Motor neuron (in vitro differentiated cells): Measurements from ENCODE around the gene PAK1. TPM values are rescaled to one million over a fixed set of nuclear protein-coding genes. Genes with fewer than 3 reads are reported as not detected.

Experiments used
- ATAC-seq, 8 experiments: fragments of 200-7000 bp; cut with Tn5 transposase; replicated peaks in 6 of 8; 2 replicates each; pipeline ENCODE4 v1.8.0; 2021; ENCODE audit warnings: mild to moderate bottlenecking in 8 of 8, moderate library complexity in 8 of 8
- H3K27ac ChIP-seq, 2 donors: fragments of 250-450 bp; sonication (Bioruptor Pico); 2 replicates each; pipeline ENCODE4 v1.9.0; 2021; ENCODE audit warnings: antibody characterized with exemption in 2 of 2, mild to moderate bottlenecking in 2 of 2, moderate library complexity in 1 of 2
- H3K4me1 ChIP-seq, 2 donors: fragments of 250-450 bp; sonication (Bioruptor Pico); replicated peaks in 1 of 2; 2 replicates each; pipeline ENCODE4 v1.6.1; 2021; ENCODE audit warnings: antibody characterized with exemption in 2 of 2, mild to moderate bottlenecking in 2 of 2, moderate library complexity in 1 of 2
- H3K4me3 ChIP-seq, 5 donors: fragments of 250-450 bp; sonication (Bioruptor Pico); 2 replicates each; pipeline ENCODE4 v1.9.0; 2021; ENCODE audit warnings: antibody characterized with exemption in 5 of 5, mild to moderate bottlenecking in 5 of 5, moderate library complexity in 4 of 5
- WGBS, 10 experiments: fragments of 450-650 bp; shearing (Covaris generic); methylation state at CpG; one replicate each; pipeline ENCODE4 v1.0.0; 2022; 5-methylcytosine and 5-hydroxymethylcytosine counted together
- in situ Hi-C, 9 experiments: fragments of 400-800 bp; cut with MboI; loops; one replicate each; pipeline ENCODE4 v1.15.0; 2021; ENCODE audit warnings: low sequenced_read_pairs in 9 of 9, low pct_unique_long_range_greater_than_20kb in 2 of 9; ENCODE audit not compliant: unreplicated experiment in 9 of 9
- total RNA-seq, 8 experiments: library from RNA; unstranded; fragments of 300-600 nt; gene quantifications; 2 replicates each; pipeline versions ENCODE4 v1.2.3 to v1.2.4, GENCODE V29; 2022

Gene PAK1
- 100 to 1,000 TPM in 2 of 8 experiments, 10 to 100 TPM in 6; 36.6 to 108 (median 48.7) TPM for total RNA-seq

DNA sequence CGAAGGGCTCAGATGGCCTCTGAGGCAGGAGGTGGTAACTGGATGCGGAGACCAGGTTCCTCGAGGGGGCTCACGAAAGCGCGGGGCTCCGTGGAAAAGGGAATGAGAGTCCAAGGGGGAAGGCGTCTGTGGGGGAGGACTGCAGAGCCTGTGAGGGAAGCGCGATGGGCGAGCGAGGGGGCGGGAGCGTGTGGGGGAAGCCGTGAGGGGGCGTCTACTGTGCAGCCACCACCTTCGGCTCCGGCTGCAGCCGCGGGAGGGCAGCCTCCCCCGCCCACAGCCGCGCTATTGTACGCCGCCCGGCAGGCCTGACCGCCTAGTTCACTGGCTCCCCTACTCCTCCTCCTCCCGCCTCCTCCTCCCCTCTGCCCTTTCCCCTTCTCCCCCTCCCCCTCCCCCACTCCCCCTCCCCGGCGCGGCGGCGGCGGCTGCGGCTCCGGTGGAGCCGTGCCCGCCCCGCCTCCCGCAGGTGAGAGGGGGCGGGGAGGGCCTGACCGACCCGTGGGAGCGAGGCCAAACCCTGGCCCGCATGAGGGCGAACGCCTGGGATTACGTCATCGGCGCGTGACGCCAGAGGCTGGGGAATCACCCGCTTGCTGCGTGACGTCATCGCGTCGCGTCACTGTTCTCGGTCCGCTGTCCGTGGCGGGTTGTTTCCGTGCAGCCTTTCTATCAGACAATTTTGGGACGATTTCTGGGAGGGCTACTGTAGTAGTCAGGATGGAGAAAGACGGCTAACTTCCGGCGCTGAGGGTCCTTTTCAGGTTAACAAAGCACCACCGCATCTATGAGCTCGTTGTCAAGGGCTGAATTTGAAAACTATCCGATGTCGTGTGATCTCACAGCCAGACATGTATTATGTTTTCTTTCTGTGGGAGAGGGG, at the start of gene PAK1:
Gene PAK1 (minus strand): TSS at position 294 of the 883 bp plus-strand sequence. CDS start 81,574 bp downstream, outside the sequence.
- 0 to 100% (median 38%) methylated on average over 1 to 7 of the region's 72 CpGs; no CpG with 5 or more reads in 2 of the 10 experiments for WGBS, 10 experiments
- in situ Hi-C loops, result no loop called here
- Histone ChIP-seq H3K4me1 (peaks cover 20 to 31% of the 10 kb centered on the region in 2 donors), H3K27ac (peak within 1 kb of the TSS; percentile 80 to 89), H3K4me3 (peak within 1 kb of the TSS; percentile 56 to 94 (median 82))
- ATAC-seq, result peak; percentile 86 to 93 (median 92)

DNA sequence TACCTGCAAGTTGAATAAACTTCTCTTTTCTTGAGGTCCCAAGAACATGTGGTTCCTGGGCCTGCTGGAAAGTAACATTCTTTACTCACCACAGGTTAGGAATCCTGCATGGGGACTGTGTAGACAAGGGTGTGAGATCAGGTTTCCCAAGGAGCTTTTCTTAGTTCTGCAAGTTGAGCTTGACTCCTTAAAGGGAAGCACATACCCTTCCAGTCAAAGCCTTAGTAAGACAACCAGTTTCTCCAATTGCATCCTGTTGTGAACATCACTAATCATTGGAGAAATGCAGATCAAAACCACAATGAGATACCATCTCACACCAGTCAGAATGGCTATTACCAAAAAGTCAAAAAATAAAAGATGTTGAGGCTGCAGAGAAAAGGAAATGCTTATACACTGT, 48.3 kb upstream of the PAK1 start:
- no peak overlapping the region for H3K27ac ChIP-seq
- no peak overlapping the region for H3K4me3 ChIP-seq
- peak in 1 of 8 experiments; percentile 71 for ATAC-seq
- in situ Hi-C loops, result no loop called here
- peaks cover 0 to 10% of the 10 kb centered on the region in 2 donors for H3K4me1 ChIP-seq

DNA sequence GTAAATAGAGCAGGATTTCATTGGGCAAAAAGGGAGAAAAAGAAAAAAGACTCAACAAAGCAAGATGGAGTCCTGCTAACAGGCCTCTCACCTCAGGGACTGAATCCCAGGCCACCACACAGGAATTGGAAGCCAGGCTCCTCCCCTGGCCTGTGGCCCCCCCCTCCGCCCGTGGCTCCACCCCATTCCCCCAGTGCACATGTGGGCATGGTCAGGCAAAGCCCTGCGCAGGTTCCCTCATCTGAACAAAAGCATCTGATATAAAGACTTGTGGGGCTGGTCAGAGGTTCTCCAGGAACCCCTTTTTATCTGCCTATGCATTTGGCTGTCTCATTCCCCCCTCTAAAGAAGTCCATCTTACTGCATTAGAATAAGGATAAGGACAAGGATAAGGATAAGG, 46.0 kb upstream of the PAK1 start:
- H3K4me1 ChIP-seq, result no peaks in the 10 kb centered on the region
- 100% methylated on average over 1 of the region's 3 CpGs; no CpG with 5 or more reads in 9 of the 10 experiments for WGBS, 10 experiments
- no peak for ATAC-seq
- in situ Hi-C loops, result no loop called here
- no peak overlapping the region for H3K4me3 ChIP-seq
- H3K27ac ChIP-seq, result no peak overlapping the region

GRCh38 chr11:77518471-77518870, 44.6 kb upstream of the PAK1 start:
- Histone ChIP-seq H3K27ac (no peak overlapping the region), H3K4me1 (no peaks in the 10 kb centered on the region), H3K4me3 (no peak overlapping the region)
- in situ Hi-C loops, result no loop called here
- WGBS, 10 experiments, result 31 to 100% (median 60%) methylated on average over 1 to 2 of the region's 2 CpGs; no CpG with 5 or more reads in 4 of the 10 experiments
- no peak for ATAC-seq

- no peak for ATAC-seq
- Histone ChIP-seq H3K27ac (no peak overlapping the region), H3K4me1 (no peaks in the 10 kb centered on the region), H3K4me3 (no peak overlapping the region)
- in situ Hi-C loops, result no loop called here
- 68 to 100% (median 87%) methylated on average over 1 to 3 of the region's 3 CpGs; no CpG with 5 or more reads in 2 of the 10 experiments for WGBS, 10 experiments
Observed at GRCh38 chr11:77517753-77518152, 43.9 kb upstream of the PAK1 start.

GRCh38 chr11:77517226-77517625, 43.3 kb upstream of the PAK1 start:
- ATAC-seq, result no peak
- no peak overlapping the region for H3K4me3 ChIP-seq
- 71 to 100% (median 96%) methylated on average over 1 to 2 of the region's 2 CpGs; no CpG with 5 or more reads in 4 of the 10 experiments for WGBS, 10 experiments
- in situ Hi-C loops, result no loop called here
- H3K4me1 ChIP-seq, result no peaks in the 10 kb centered on the region
- no peak overlapping the region for H3K27ac ChIP-seq

DNA sequence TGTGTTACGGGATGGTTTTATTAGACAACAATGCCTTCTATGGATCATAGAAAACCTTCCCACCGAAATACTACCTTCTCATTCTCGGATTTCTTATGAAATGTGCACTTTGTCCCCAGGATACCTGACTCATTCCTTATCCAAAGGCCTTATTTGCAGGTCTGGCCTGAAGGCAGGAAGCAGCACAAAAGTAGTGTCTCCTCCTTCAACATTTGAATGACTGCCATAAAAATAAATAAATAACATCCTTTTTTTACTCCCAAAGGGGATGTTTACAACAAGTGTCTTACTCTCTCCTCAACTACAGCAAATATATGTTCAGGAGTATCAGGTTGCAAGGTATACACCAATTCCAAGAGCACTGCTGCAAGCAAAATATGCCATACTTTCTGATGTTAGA, 41.6 kb upstream of the PAK1 start:
- WGBS, 10 experiments, result 20 to 100% (median 73%) methylated on average over 1 to 3 of the region's 3 CpGs; no CpG with 5 or more reads in 2 of the 10 experiments
- no peak for ATAC-seq
- in situ Hi-C loops, result no loop called here
- no peaks in the 10 kb centered on the region for H3K4me1 ChIP-seq
- no peak overlapping the region for H3K4me3 ChIP-seq
- no peak overlapping the region for H3K27ac ChIP-seq

GRCh38 chr11:77515063-77515462, 41.2 kb upstream of the PAK1 start:
- peak in 1 of 8 experiments; percentile 52 for ATAC-seq
- in situ Hi-C loops, result no loop called here
- H3K4me3 ChIP-seq, result no peak overlapping the region
- H3K4me1 ChIP-seq, result no peaks in the 10 kb centered on the region
- no peak overlapping the region for H3K27ac ChIP-seq
- 0 to 90% (median 72%) methylated on average over 1 to 3 of the region's 3 CpGs for WGBS, 10 experiments

GRCh38 chr11:77512092-77512491, 38.2 kb upstream of the PAK1 start:
- WGBS, 10 experiments, result 20 to 56% methylated on average over 1 of the region's 2 CpGs; no CpG with 5 or more reads in 8 of the 10 experiments
- no peak overlapping the region for H3K27ac ChIP-seq
- H3K4me3 ChIP-seq, result no peak overlapping the region
- in situ Hi-C loops, result no loop called here
- ATAC-seq, result no peak
- H3K4me1 ChIP-seq, result no peaks in the 10 kb centered on the region

DNA sequence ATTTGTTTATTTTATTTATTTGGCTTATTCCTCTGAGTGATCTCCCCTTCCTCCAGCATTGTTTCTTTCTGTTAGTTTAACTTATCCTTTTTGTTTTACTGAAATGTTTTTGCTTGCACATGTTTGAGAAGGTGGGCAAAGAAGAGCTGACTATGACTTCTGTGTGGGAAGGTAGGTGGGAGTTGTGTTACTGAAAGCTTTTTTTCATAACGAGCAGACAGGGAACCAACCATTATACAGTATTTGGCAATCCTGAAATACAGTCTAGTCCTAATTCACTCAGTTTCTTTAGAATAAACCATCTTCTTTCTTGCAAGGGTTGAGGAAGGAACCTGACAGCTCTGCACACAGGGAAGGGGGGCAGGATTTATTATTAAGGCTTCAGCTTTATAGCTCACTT, 37.0 kb upstream of the PAK1 start:
- Histone ChIP-seq H3K27ac (no peak overlapping the region), H3K4me1 (no peaks in the 10 kb centered on the region), H3K4me3 (no peak overlapping the region)
- in situ Hi-C loops, result no loop called here
- ATAC-seq, result no peak
- WGBS, 10 experiments, result 0 to 100% (median 83%) methylated on average over 1 of the region's 1 CpG; no CpG with 5 or more reads in 3 of the 10 experiments

- 68 to 100% (median 90%) methylated on average over 2 to 3 of the region's 3 CpGs; no CpG with 5 or more reads in 3 of the 10 experiments for WGBS, 10 experiments
- in situ Hi-C loops, result no loop called here
- no peak for ATAC-seq
Observed at GRCh38 chr11:77510095-77510494, 36.2 kb upstream of the PAK1 start.

GRCh38 chr11:77508019-77508418, 34.1 kb upstream of the PAK1 start:
- peak in 2 of 8 experiments; percentile 65 to 80 for ATAC-seq
- WGBS, 10 experiments, result 0 to 100% (median 79%) methylated on average over 1 to 2 of the region's 2 CpGs
- no peak overlapping the region for H3K27ac ChIP-seq
- no peak overlapping the region for H3K4me3 ChIP-seq
- in situ Hi-C loops, result no loop called here
- H3K4me1 ChIP-seq, result no peaks in the 10 kb centered on the region

More at GRCh38 chr11:77510095-77510494, 36.2 kb upstream of the PAK1 start:
- Histone ChIP-seq H3K4me1 (no peaks in the 10 kb centered on the region), H3K4me3 (no peak overlapping the region), H3K27ac (no peak overlapping the region)

GRCh38 chr11:77506857-77507256, 33.0 kb upstream of the PAK1 start:
- H3K27ac ChIP-seq, result no peak overlapping the region
- 22 to 84% (median 80%) methylated on average over 1 to 2 of the region's 2 CpGs; no CpG with 5 or more reads in 3 of the 10 experiments for WGBS, 10 experiments
- no peaks in the 10 kb centered on the region for H3K4me1 ChIP-seq
- no peak overlapping the region for H3K4me3 ChIP-seq
- no peak for ATAC-seq
- in situ Hi-C loops, result no loop called here
